Adrenal gland (tissue), 12 donors: ENCODE data around the gene TES. TPM values are rescaled to one million over a fixed set of nuclear protein-coding genes. Genes with fewer than 3 reads are reported as not detected.

Experiments
- DNase-seq, 7 donors: peaks; one replicate each; pipeline ENCODE4 v3.0.0-alpha.2; 2019 to 2020
- H3K27ac ChIP-seq, 5 donors: fragments of 200-600 bp; sonication (generic) in 4 of 5; 1 replicate in 3 of 5; 2 replicates in 2 of 5; pipeline versions ENCODE4 v1.5.1 to v1.8.0; 2016 to 2020; ENCODE audit warnings: mild to moderate bottlenecking in 1 of 5
- H3K27me3 ChIP-seq: fragments of 200-600 bp; 2 replicates; pipeline ENCODE4 v1.8.0; 2021
- H3K36me3 ChIP-seq, 2 donors: fragments of 200-600 bp; replicated peaks in 1 of 2; 1 replicate in 1 of 2; 2 replicates in 1 of 2; pipeline versions ENCODE4 v1.5.1 to v1.8.0; 2018 to 2022
- H3K4me1 ChIP-seq, 2 donors: fragments of 200-600 bp; replicated peaks in 1 of 2; 1 replicate in 1 of 2; 2 replicates in 1 of 2; pipeline versions ENCODE4 v1.5.1 to v1.8.0; 2018 to 2021
- H3K4me3 ChIP-seq, 4 donors: fragments of 200-600 bp; sonication (generic) in 3 of 4; one replicate each; pipeline ENCODE4 v1.5.1; 2016 to 2018
- H3K9me3 ChIP-seq, 3 donors: fragments of 200-600 bp; sonication (generic) in 1 of 3; replicated peaks in 1 of 3; 1 replicate in 2 of 3; 2 replicates in 1 of 3; pipeline versions ENCODE4 v1.5.1 to v1.8.0; 2016 to 2021
- POLR2A ChIP-seq, 2 donors: fragments of 450-650 bp; IDR thresholded peaks; one replicate each; pipeline ENCODE4 v1.6.1; 2017; ENCODE audit warnings: antibody characterized with exemption in 2 of 2, mild to moderate bottlenecking in 2 of 2, moderate library complexity in 1 of 2
- WGBS, 4 donors: extraction: QIAGEN DNeasy Blood & Tissue Kit in 2 of 4; methylation state at CpG; one replicate each; pipeline versions ENCODE4 v1.1.5 to v1.1.7; 2013 to 2017; 5-methylcytosine and 5-hydroxymethylcytosine counted together
- intact Hi-C, 2 donors: fragments of 100-400 bp; cut with DNase I; formaldehyde crosslinking; loops; one replicate each; pipeline versions ENCODE4 v1.14.1 to v1.15.0; 2022 to 2023
- polyA plus RNA-seq, 3 donors: library from polyadenylated mRNA; stranded (reverse); fragments of 200-250 nt in 2 of 3; fragments of 350-450 nt in 1 of 3; fragmentation: Illumina TruSeq in 1 of 3; extraction: RNeasy Lipid Tissue Mini Kit (QIAGEN cat#74804) in 1 of 3; gene quantifications; one replicate each; pipeline ENCODE4 v1.2.3, GENCODE V29; 2013 to 2014
- total RNA-seq, 9 donors: library from RNA; depleted of rRNA in 4 of 9; stranded (reverse); fragments of >200 nt in 4 of 9; fragments of 120-200 nt in 1 of 9; fragmentation: NEBNext Ultra II Directional in 1 of 9; extraction: Animal tissue kit (Norgen Biotek cat#: 25700) in 1 of 9; gene quantifications; one replicate each; pipeline versions ENCODE4 v1.1.0 to v1.2.4, GENCODE V29; 2013 to 2023
- TF ChIP-seq, protein P1 (sequence below), 6 experiments: fragments of 450-650 bp in 4 of 6; fragments of 200-600 bp in 2 of 6; sonication (generic) in 1 of 6; IDR thresholded peaks; 1 replicate in 5 of 6; 2 replicates in 1 of 6; pipeline versions ENCODE4 v1.5.1 to v1.8.0; 2016 to 2021; ENCODE audit warnings: antibody characterized with exemption in 6 of 6, mild to moderate bottlenecking in 2 of 6, moderate library complexity in 1 of 6
- donor health status: healthy with polysubstance abuse.
- donor health status: Bipolar disorder and iron deficiency.
- donor health status: DM: yes; HTN: yes; CAD: no.
- donor health status: DM: no; HTN: no; CAD: no.
- donor health status: DM: no; HTN: no; CAD: no.
- donor health status: DM: yes; HTN: yes; CAD: no.

The TES gene
- total and polyA plus RNA-seq, 12 donors: 3.9 to 21.8 (median 12.5) TPM

DNA sequence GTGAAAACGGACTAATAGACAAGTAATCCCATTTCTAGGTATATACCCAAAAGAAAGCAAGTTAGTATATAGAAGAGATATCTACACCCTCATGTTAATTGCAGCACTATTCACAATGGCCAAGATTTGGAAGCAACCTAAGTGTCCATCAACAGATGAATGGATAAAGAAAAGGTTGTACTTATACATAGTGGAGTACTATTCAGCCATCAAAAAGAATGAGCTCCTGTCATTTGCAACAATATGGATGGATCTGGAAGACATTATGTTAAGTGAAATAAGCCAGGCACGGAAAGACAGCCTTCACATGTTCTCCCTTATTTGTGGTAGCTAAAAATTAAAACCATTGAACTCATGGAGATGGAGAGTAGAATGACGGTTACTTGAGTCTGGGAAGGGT, 88.2 kb downstream of the TES start:
- no peaks in the 10 kb centered on the region for H3K36me3 ChIP-seq
- 87 to 90% (median 88%) methylated on average over 3 of the region's 3 CpGs for WGBS, 4 donors
- no peak overlapping the region for H3K4me3 ChIP-seq
- H3K9me3 ChIP-seq: no peaks in the 10 kb centered on the region
- H3K27me3 ChIP-seq: no peaks in the 10 kb centered on the region
- H3K4me1 ChIP-seq: no peaks in the 10 kb centered on the region
- H3K27ac ChIP-seq: no peak overlapping the region
- intact Hi-C loops: no loop called here
- no peak for DNase-seq
- TF ChIP-seq, protein P1, sequence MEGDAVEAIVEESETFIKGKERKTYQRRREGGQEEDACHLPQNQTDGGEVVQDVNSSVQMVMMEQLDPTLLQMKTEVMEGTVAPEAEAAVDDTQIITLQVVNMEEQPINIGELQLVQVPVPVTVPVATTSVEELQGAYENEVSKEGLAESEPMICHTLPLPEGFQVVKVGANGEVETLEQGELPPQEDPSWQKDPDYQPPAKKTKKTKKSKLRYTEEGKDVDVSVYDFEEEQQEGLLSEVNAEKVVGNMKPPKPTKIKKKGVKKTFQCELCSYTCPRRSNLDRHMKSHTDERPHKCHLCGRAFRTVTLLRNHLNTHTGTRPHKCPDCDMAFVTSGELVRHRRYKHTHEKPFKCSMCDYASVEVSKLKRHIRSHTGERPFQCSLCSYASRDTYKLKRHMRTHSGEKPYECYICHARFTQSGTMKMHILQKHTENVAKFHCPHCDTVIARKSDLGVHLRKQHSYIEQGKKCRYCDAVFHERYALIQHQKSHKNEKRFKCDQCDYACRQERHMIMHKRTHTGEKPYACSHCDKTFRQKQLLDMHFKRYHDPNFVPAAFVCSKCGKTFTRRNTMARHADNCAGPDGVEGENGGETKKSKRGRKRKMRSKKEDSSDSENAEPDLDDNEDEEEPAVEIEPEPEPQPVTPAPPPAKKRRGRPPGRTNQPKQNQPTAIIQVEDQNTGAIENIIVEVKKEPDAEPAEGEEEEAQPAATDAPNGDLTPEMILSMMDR (IDR thresholded peaks at IDR 0.05): no peak
- TF ChIP-seq POLR2A (IDR thresholded peaks at IDR 0.05): no peak

DNA sequence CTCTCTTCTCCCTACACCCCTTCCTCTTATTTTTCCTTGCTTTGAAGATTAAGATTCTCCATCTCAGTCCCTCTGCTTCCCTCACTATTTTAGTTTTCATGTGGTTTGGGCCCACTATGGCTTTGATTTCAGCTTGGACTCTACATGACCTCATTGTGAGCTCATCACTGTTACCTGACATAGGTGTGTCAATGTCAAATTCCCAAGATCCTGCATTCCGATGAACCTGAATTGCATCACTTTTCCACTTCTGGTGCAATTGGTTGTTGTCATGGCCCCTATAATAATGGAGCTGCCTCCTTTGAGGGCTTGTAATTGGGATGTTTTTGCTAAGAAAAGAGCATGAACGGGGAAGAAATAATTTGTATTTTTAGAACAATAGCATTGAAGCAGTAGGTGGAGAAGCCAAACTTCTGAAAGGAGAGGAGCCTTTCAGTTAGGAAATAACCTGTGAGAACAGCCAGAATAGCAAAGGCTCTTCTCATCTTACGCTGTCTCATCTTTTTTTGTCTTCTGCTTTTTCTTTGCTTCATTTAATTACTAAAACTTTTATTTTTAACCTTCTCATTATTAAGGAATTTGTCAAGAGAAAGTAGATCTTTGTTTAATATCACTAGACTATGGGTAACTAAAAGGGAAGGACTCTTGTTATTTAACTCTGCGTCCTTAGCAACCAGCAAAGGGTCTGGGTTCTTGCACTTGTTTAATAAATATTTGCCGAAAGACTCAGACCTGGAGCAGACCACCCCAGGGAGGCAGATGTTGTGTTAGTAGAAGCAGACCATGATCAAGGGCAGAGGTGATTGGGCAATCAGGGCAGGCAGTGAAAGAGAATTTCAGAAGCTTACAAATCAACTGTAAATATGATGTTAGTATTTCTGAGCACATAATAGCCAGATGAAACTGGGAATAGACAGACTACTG, 95.4 kb downstream of the TES start:
- no peak overlapping the region for H3K27ac ChIP-seq

DNA sequence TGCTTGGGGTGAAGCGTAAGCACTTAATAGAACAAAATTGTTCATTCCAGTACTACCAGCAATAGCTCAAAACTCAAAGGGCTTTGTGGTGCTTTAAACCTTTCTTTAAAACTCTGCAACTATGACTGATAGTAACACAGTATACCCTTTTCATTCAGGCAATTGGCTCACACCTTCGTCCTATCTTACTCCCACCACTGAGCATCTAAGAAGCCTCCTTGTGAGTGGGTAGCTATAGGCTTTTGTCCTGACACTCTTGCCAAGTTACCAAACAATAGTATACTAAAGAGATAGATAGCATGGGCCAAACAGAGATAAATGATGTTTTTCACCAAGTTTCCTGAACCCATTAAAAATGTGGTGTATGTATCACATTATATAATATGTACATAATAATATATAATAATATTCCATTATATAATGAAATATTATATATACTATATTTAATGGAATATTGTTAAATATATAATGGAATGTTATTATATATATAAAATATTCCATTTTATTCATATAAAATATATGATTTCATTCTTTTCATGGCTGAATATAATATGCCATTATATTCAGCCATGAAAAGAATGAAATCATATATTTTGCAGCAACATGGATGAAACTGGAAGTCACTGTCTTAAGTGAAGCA, 96.2 kb downstream of the TES start:
- Histone ChIP-seq H3K4me3 (no peak overlapping the region), H3K27me3 (no peaks in the 10 kb centered on the region), H3K36me3 (no peaks in the 10 kb centered on the region), H3K4me1 (no peaks in the 10 kb centered on the region), H3K9me3 (no peaks in the 10 kb centered on the region), H3K27ac (no peak overlapping the region)
- TF ChIP-seq POLR2A (IDR thresholded peaks at IDR 0.05): no peak
- TF ChIP-seq, protein P1 (IDR thresholded peaks at IDR 0.05): no peak
- intact Hi-C loops: no loop called here
- 78 to 95% (median 85%) methylated on average over 2 of the region's 2 CpGs for WGBS, 4 donors
- DNase-seq: no peak

More for the DNA sequence above, 95.4 kb downstream of the TES start:
- H3K9me3 ChIP-seq: no peaks in the 10 kb centered on the region
- intact Hi-C loops: no loop called here
- WGBS, 4 donors: 63 to 75% (median 67%) methylated on average over 5 of the region's 5 CpGs
- no peak for DNase-seq
- TF ChIP-seq, protein P1 (IDR thresholded peaks at IDR 0.05): no peak
- no peak for TF ChIP-seq POLR2A (IDR thresholded peaks at IDR 0.05)
- H3K4me1 ChIP-seq: no peaks in the 10 kb centered on the region
- H3K27me3 ChIP-seq: no peaks in the 10 kb centered on the region
- no peaks in the 10 kb centered on the region for H3K36me3 ChIP-seq
- H3K4me3 ChIP-seq: no peak overlapping the region

DNA sequence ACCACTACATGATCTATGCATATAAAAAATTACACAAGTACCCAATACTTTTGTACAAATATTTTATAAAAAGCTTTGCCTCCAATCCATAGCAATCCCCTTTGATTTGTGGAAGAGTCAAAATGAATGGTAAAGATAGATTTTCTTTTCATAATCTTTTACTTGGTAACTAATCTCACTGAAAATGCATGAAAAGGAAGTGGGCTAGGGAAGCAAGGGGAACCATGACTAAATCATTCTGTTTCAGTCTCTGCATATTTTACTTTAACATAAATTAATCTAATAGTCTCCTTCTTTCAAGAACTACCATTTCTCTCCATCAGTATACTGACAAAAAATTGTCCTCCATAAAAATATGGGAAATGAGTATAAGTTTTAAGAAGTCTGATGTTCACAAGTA, 96.9 kb downstream of the TES start:
- DNase-seq: no peak
- Histone ChIP-seq H3K9me3 (no peaks in the 10 kb centered on the region), H3K27ac (no peak overlapping the region), H3K36me3 (no peaks in the 10 kb centered on the region), H3K4me1 (no peaks in the 10 kb centered on the region), H3K4me3 (no peak overlapping the region), H3K27me3 (no peaks in the 10 kb centered on the region)
- TF ChIP-seq POLR2A (IDR thresholded peaks at IDR 0.05): no peak
- TF ChIP-seq, protein P1 (IDR thresholded peaks at IDR 0.05): no peak
- intact Hi-C loops: no loop called here

Other genes with a start within 250 kb of the TES start
- gene TFEC, start 179.8 kb upstream of the TES start, total RNA-seq: 10 to 100 TPM in 2 of 9 donors, 1 to 10 TPM in 6, under 1 TPM in 1; 1.00 to 16.4 (median 4.5) TPM
- gene TFEC, start 179.8 kb upstream of the TES start, polyA plus RNA-seq: 1 to 10 TPM; 2.0 to 9.0 (median 2.6) TPM